ENCODE results near the gene ASTN2.

- TF ChIP-seq EZH2phosphoT487 (IDR thresholded peaks at IDR 0.05; ENCODE audit: borderline replicate concordance, low read length), result no peak
- TF ChIP-seq CTCF (IDR thresholded peaks at IDR 0.05; ENCODE audit: low read depth, low read length, poor library complexity, severe bottlenecking), result no peak
Measured at GRCh38 chr9:116417464-116417863, 997.4 kb downstream of the ASTN2 start.

Measured in DOHH2 (cell line).